Cardiac septum (tissue), 1 donor: ENCODE measurements around the gene IRAG1. TPM values are rescaled to one million over a fixed set of nuclear protein-coding genes. Genes with fewer than 3 reads are reported as not detected.

Experiments used
- DNase-seq: peaks from one replicate; pipeline ENCODE4 v3.0.0-alpha.2; 2020; ENCODE audit warnings: low spot score
- intact Hi-C: fragments of 100-400 bp; cut with DNase I; formaldehyde crosslinking; loops from one replicate; pipeline ENCODE4 v1.14.0; 2022
- total RNA-seq: library from RNA; stranded (reverse); fragmentation: NEBNext Ultra II Directional; extraction: Animal tissue kit (Norgen Biotek cat#: 25700); gene quantifications from one replicate; pipeline ENCODE4 v1.2.1, GENCODE V29; 2021
- donor health status: DM: no; HTN: no; CAD: no.

The IRAG1 gene
- total RNA-seq, 1 donor from 2014 or later = 6.4 TPM

DNA sequence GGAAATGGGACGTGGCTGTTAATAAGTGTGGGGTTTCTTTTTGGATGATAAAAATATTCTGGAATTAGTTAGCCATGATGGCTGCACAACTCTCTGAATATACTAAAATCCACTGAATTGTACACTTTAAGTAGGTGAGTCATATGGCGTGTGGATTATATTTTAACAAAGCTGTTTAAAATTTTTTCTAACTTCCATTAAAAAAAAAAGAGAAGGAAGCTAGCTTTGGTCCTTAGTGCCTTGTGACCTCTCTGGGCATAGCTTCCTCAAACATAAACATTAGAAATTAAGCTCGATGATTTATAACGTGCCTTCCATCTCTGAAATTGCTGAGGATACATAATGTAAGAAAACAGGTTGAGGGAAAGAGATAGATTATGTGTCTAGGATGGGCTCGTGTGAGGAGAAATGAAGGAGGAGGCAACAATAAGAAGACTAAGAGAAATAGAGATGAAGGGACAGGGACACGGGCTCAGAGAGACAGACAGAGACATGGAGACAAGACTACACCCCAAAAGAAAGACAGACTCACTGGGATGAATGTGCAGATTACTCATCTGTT lies 20.0 kb downstream of the IRAG1 start:
- DNase-seq = no peak
- intact Hi-C loops = no loop called here

- no peak for DNase-seq
- intact Hi-C loops = no loop called here
Measured at GRCh38 chr11:10670099-10670498, 23.5 kb downstream of the IRAG1 start.

- intact Hi-C loops = no loop called here
- DNase-seq = no peak
Measured at GRCh38 chr11:10669258-10670033, 24.1 kb downstream of the IRAG1 start.

GRCh38 chr11:10667521-10667885 lies 26.1 kb downstream of the IRAG1 start:
- no peak for DNase-seq
- intact Hi-C loops = no loop called here

- no peak for DNase-seq
- intact Hi-C loops = no loop called here
Measured at GRCh38 chr11:10666556-10667520, 26.7 kb downstream of the IRAG1 start.

- intact Hi-C loops = no loop called here
- no peak for DNase-seq
Measured at GRCh38 chr11:10664496-10664895, 29.1 kb downstream of the IRAG1 start.

DNA sequence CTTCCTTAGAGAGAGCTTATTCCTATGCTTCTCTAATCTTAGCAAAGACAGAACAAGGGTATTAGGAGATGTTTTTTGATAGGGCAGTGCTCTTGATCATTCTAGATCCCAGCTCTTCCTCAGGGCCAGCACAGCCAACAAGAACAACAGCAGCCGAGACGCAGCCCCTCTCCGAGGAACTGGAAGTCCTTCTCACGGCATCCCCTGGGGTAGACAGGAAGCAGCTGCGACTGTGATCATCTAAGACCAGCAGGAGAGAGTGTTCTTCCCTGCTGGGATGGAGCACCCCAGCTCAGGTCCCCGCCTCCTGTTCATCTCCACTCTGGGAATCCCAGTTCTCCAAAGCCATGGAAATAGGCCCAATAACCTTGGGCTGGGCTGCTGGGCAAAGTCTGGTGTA lies 29.6 kb downstream of the IRAG1 start:
- no peak for DNase-seq
- intact Hi-C loops = no loop called here

- intact Hi-C loops = no loop called here
- no peak for DNase-seq
Measured at GRCh38 chr11:10663365-10663764, 30.2 kb downstream of the IRAG1 start.

DNA sequence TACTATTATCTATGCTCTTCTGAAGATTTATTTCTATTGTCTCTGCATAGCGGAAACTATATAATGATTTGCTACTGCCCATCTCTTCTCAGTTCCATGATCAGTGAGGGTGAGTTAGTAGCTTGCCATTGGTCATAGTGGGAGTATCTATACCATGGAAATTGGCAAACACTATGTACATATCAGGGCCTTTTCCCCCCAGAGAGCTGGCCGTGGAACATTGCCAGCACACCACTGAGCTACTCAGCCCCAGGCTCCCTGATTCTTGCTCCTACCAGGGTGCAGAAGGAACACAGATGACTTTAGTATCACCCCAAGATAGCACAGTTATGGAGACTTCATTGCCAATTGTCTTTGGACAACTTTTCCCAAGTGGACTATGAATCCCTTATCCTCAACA lies 33.2 kb downstream of the IRAG1 start:
- intact Hi-C loops = no loop called here
- no peak for DNase-seq

- DNase-seq = no peak
- intact Hi-C loops = loop anchor here (10.0 kb wide), 1 partner anchor 75 kb away; no protein-coding TSS in a partner anchor
Measured at GRCh38 chr11:10659339-10660216, 34.0 kb downstream of the IRAG1 start.

GRCh38 chr11:10658621-10659338 lies 34.8 kb downstream of the IRAG1 start:
- no peak for DNase-seq
- intact Hi-C loops = loop anchor here (10.0 kb wide), 1 partner anchor 76 kb away; no protein-coding TSS in a partner anchor

- intact Hi-C loops = loop anchor here (10.0 kb wide), 1 partner anchor 77 kb away; no protein-coding TSS in a partner anchor
- no peak for DNase-seq
Measured at GRCh38 chr11:10657308-10658271, 36.0 kb downstream of the IRAG1 start.

DNA sequence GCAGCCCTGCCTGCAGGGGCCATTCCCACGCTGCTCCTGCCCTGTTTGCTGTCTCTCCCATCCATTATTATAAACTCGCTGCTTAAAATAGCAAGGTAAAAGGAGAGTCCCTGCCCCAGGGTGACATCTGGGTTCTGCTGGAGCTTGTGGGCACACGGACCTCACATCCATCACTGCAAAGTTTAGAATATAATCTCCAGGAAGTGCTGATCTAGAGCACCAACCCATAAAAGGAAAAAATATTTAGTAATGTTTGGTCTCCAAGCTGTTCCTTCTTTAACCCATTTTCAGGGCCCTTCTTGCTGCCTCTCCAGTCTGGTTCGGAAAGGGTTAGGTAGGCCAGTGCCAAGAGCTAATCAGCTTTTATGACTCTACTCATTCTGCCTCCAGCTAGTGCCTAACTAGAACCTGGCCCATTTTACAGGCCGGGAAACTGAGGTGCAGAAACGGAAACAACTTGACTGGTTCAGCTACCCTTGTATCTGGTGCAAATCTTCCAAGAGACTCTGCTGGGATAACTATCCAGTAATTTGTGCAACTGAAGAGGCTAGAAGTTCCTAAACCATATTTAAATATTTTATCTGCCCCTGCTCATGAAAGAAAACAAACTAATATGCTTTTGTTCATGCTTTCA lies 37.5 kb downstream of the IRAG1 start:
- DNase-seq = no peak
- intact Hi-C loops = loop anchor here (2.0 to 10.0 kb wide), 2 partner anchors 79 to 241 kb away; no protein-coding TSS in a partner anchor

DNA sequence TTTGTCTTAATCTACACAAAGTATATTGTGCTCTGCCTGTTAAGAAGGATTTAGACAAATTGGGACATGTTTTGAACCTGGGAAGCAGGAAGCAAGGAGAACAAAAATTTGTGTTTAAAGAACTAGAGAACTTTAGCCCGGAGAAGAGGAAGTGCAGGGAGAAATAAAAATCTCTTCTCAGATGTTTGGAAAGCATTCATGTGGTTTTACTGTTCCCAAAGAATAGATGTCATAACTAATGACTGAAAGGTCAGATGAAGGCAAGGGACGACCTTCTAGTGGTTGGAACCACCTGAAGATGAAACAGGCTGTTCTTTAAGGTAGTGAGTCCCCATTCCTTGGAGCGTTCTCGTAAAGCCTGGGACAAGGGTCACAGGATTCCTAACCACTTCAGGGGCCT lies 38.3 kb downstream of the IRAG1 start:
- no peak for DNase-seq
- intact Hi-C loops = loop anchor here (2.0 to 10.0 kb wide), 2 partner anchors 80 to 240 kb away; no protein-coding TSS in a partner anchor

DNA sequence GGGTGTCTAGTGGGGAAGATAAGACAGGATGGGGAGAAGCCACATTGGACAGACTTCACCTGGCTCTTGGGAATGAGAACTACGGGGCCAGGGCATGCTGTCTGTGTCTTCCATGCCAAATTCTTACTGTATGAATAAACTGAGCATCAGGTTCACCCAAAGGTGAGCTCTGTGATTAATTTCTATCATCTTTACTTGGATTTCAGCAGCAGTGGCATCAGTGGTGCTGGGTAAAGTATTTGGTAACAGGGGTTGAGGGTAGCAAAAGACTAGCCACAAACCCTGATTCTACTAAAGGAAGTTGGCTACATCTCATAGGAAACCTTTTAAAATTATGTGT lies 38.8 kb downstream of the IRAG1 start:
- intact Hi-C loops = loop anchor here (2.0 to 10.0 kb wide), 2 partner anchors 80 to 240 kb away; no protein-coding TSS in a partner anchor
- DNase-seq = no peak

DNA sequence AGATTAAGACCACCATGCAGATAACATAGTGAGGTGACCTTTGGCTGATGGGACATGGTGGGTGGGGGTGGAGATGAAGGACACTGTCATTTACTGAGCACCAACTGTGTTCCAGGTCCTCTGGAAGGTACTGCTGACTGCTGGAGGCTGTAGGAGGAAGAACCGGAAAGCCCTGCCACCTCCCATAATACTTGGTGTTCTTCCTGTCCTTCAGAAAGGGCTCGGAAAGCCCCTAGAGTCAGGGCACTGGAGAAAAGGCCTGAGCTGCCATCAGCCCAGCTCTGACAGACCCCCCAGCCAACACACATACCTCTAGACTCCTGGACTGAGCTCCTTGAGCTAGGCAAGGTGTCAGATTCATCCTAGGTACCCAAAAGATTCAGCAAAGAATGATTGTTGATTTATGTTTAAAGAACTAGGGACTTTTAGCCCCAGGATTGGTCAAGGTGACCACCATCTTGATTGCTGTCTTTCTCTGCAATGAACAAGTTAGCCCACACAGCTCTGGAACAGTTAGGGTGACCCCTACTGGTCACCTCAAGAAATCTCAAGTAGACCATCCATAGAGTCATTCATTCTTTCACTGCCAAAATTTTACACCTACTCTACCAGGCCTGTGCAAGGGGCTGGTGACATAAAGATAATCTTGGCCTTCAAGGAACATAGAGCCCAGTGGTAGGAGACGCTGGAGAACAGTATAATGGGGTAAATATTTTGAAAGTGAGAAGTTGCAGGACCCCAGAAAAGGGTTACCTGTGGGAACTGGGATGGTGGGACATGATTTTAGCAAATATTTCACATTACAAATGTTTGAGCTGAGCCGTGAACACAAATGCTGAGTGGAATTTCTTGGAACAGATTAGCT lies 39.4 kb downstream of the IRAG1 start:
- intact Hi-C loops = loop anchor here (2.0 to 10.0 kb wide), 2 partner anchors 81 to 239 kb away; no protein-coding TSS in a partner anchor

More for the DNA sequence above, 39.4 kb downstream of the IRAG1 start:
- no peak for DNase-seq
